HCEC 1CT (cell line): Measurements from ENCODE around the gene STX16.
"Not testable (repeated sequence)": the region's sequence is repeated elsewhere in the genome, so short reads cannot be mapped to it uniquely, and the experiment has no call there.

Experiments
- DNase-seq: peaks from one replicate; pipeline ENCODE4 v3.0.0-alpha.2; 2017

The STX16 gene

GRCh38 chr20:58712806-58713731 lies 62.0 kb downstream of the STX16 start:
- DNase-seq = no peak

GRCh38 chr20:58713801-58714339 lies 62.8 kb downstream of the STX16 start:
- no peak for DNase-seq

DNA sequence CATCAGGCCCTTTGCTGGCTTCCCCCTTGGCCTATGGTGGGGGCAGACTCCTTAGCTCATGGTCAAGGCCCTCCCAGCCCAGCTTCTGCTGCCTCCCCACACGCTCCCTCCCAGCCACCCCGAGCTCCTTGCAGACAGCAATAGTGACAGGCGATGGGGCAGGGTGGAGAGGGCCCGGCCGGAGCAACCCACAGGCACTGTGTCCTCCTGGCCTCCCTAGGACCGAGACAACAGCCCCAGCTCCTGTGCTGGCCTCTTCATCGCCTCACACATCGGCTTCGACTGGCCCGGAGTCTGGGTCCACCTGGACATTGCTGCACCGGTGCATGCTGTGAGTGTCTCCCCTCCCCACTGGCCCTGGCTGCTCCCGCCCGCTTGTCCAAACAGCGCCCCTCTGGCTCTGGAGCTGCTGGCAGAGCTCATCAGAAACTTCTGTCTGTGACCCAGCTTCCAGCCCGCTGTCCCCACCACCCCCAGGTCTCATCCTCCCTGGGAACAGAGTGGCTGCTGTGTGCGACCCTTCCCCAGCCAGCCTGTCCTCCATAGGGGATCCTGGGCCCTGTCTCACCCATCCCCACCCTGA lies 63.3 kb downstream of the STX16 start:
- DNase-seq = no peak

GRCh38 chr20:58714923-58715351 lies 63.9 kb downstream of the STX16 start:
- DNase-seq = no peak

DNA sequence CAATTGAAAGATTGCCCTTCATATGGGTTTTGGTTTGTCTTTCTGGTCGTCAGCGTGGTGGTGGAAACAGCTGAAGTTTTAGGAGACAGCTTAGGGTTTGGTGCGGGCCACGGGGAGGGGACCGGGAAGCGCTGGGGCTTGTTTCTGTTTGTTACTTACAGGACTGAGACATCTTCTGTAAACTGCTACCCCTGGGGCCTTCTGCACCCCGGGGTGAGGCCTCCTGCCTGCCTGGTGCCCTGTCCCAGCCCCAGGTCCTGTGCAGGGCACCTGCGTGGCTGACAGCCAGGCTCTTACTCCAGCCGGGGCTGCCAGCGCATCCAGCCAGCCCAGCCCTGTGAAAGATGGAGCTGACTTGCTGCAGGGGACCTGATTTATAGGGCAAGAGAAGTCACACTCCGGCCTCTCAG lies 64.3 kb downstream of the STX16 start:
- DNase-seq = no peak

GRCh38 chr20:58715801-58716475 lies 64.9 kb downstream of the STX16 start:
- DNase-seq = no peak

- DNase-seq = no peak
Measured at GRCh38 chr20:58716476-58717277, 65.6 kb downstream of the STX16 start.

DNA sequence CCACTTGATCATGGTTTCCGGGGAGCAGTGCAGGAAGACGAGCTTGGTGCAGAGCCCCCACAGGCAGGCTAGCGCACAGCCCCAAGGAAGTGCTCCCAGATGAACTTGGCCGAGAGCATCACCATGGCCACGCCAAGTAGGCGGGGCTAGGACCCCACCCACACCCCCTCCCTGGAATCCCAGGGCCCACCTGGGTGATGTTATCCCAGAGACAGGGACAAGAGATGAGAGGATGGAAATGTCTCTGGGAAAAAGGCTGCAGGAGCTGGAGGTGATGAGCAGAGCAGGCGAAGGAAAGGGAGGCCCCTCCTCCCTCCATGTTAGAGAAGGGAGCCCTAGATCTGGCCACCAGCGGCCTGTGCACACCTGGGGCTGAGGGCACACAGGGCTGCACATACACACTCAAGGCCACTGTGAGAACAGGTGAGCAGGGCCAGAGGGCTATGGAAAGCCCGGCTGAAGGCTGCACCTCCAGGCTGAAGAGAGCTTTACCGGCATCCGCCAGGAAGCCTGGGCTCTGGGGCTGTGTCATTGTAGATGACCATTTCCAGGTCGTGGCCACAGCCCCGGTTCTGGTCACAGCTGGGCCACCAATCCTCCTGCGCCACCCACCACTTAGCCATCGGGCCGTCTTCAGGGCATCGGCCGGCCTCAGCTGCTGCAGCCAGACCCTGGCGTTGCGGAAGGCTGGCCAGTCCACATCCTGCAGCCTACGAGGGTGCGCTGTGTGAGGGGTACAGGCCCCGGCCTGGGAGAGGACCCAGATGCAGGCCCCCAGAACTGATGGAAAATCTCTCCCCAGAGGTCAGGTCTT lies 66.4 kb downstream of the STX16 start:
- no peak for DNase-seq

DNA sequence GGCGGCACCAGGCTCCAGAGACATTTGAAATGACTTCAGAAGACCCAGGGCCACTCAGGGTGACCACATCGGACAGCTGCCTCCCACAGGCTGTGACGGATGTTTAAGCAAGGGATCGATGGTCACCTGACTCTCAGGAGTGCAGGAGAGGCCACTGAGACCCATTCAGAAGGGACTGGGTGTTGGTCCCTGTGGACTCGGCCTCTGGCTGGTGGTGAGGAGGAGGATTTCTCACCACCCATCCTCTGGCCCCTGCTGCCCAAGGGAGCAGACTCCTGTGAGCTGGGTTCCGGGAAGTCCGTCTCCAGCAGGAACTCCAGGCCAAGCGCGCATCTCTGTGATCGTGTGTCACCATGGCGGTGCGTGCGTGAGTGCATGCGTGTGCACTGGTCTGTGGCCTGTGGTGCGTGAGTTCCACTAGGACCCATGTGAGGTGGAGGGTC lies 67.1 kb downstream of the STX16 start:
- no peak for DNase-seq

GRCh38 chr20:58718729-58719128 lies 67.6 kb downstream of the STX16 start:
- no peak for DNase-seq

- no peak for DNase-seq
Measured at GRCh38 chr20:58719258-58719657, 68.2 kb downstream of the STX16 start.

DNA sequence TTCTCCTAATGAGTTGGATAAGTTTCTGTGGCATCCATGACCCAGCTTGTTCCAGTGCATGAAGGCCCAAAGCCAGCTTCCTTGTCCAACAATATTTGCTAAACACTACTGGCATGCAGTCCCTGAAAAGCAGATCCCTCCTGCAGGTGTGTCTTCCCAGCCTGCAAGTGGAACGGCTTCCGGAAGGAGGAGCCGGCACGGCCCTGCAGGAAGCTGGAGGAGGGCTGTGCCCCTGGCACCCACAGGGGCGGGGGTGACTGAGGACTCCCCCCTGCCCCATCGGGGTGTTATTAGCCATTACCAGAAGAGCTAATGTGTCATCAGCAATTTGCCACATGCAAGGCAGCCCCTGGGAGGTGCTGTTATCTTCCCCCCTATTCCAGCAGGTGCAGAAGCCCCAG lies 68.9 kb downstream of the STX16 start:
- DNase-seq = no peak

DNA sequence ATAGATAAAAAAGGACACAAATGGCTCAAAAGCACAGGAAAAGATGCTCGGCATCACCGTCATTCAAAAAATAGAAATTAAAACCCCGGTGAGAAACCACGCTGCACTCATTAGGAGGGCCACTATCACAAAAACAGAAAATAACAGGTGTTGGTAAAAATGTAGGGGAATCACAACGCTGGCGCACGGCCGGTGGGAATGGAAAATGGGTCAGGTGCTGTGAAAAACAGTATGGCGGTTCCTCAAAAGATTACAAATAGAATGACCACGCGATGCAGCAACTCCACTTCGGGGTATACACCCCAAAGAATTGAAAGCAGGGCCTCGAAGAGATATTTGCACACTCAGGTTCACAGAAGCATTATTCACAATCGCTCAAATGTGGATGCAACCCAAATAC lies 69.8 kb downstream of the STX16 start:
- no peak for DNase-seq

GRCh38 chr20:58721951-58722778 lies 71.1 kb downstream of the STX16 start:
- DNase-seq = no peak

DNA sequence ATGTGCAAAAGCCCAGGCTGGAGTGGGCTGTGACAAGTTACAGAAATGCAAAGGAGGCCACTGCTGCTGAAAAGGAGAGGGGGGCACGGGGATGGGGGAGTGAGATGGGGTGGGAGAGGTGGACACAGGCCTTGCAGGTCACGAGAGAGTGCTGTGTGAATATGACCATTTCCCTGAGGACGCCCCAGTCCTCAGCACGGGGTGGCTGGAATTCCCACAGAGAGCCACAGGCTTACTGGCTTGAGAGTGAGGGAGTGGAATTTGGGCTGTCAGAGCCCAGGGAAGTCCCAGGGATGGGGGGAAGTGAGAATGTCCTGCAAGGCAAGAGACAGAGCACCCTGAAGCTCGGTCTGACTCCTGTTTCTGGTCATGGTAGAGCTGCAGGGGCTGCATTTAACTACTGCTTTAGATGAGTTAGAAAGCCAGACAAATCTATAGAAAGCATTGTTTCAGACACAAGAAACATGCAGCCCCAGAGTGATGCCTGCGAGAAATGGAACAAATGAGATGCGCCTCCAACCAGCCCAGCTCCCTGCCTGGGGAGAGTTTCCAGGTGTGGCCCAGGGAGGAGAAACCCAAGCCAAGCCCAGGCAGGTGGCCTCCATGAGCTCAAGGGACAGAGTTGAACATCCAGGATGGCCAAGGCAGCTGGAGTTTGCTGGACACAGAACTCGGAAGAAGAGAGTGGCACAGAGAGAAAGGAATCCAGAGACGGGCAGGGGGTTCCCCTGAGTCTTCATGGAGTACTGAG lies 72.0 kb downstream of the STX16 start:
- DNase-seq = no peak

- no peak for DNase-seq
Measured at GRCh38 chr20:58723628-58723984, 72.5 kb downstream of the STX16 start.

- not testable (repeated sequence) for DNase-seq
Measured at GRCh38 chr20:58726156-58726555, 75.1 kb downstream of the STX16 start.
